GM12891 (cell line): ENCODE results near the gene FKBP10.

ENCODE experiments used
- PAX5 ChIP-seq: IDR thresholded peaks from 2 replicates; pipeline ENCODE4 v1.6.1; 2011; ENCODE audit warnings: low read length, moderate library complexity, mild to moderate bottlenecking; ENCODE audit not compliant: insufficient read depth, severe bottlenecking
- POLR2A ChIP-seq: IDR thresholded peaks from 2 replicates; pipeline ENCODE4 v1.6.1; 2011; ENCODE audit warnings: low read depth, low read length, control low read depth
- POLR2AphosphoS5 ChIP-seq: IDR thresholded peaks from 2 replicates; pipeline ENCODE4 v1.6.1; 2011; ENCODE audit warnings: low read depth, low read length, control low read depth
- POU2F2 ChIP-seq: IDR thresholded peaks from 2 replicates; pipeline ENCODE4 v1.6.1; 2011; ENCODE audit warnings: low read depth, mild to moderate bottlenecking, control low read depth, low read length, moderate library complexity
- SPI1 ChIP-seq: IDR thresholded peaks from 2 replicates; pipeline ENCODE4 v1.6.1; 2011; ENCODE audit warnings: low read depth, low read length, control low read depth
- TAF1 ChIP-seq: IDR thresholded peaks from 2 replicates; pipeline ENCODE4 v1.6.1; 2011; ENCODE audit warnings: low read depth, low read length, control low read depth

GRCh38 chr17:41763327-41763726 is 49.5 kb upstream of the FKBP10 start:
- TF ChIP-seq PAX5 (no peak), POLR2A (no peak), TAF1 (no peak), POLR2AphosphoS5 (no peak), POU2F2 (no peak), SPI1 (no peak)
